ENCODE results near the gene MYO1H.

MYO1H gene

GRCh38 chr12:109448707-109449390, 101.1 kb downstream of the MYO1H start:
- DNase-seq = no peak

DNA sequence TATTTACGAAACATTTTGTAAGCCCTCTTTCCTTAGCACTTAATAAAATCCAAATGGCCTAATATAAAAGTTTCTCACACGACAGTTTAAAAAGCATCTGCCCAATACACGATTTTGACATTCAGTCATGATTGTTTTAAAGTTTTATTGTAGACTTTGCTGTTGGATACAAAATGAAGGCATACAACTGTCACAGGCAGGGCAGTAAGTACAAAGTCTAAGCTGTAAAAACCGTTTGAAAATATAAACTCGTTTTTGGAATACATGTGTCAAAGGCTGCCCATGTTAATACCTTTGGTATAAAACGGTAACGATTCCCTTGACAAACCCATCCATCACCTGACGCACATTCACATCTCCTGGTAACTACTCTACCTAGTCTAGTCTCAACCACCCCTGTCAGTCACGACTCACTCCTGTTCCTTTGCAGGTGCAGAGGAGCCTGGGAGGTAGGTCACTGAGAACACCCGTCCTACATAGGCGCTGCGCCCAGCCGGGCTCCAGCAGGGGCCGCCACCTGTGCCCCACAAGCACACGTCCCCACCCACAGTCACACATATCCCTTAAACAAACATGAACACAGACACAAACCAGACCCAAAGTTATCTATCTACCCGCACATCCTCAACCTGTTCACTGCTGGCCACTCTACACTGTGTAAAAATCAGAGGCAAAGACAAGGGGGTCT, 102.3 kb downstream of the MYO1H start:
- DNase-seq = no peak

DNA sequence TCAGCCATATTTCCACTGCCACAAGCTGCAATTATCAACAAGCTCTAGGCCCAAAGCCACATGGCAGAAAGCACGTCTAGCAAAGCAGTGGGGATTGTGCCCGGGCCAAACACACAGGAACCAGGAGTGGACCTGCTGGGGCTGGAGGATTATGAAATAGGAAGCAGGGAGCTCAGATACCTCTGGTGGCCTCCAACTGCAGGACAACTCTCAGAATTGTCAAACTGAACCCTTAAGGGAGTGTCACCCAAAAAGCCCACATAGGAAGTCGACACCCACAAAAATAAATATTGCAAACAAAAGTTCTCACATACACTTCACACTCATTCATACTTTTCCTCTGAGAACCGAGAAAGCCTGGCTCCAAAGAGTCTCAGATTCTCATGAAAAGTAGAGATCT, 103.3 kb downstream of the MYO1H start:
- no peak for DNase-seq

DNA sequence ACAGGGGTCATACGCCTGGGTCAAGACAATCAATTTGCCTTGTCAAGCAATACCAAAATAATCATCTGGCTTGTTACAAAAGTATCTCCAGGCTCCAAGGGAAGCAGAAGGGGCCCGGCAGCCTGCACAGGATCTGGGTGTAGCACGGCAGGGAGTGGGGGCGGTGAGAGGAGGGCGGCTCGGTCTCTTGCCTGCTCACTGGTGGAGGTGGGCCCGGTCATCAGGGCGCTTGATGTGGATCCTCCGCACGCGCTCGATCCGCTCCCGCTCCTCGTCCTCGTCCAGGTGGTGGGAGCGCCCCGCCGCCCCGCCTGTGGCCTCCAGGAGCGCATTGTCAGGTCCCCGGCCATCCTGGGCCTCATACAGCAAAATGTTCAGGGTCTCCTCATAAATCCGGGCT, 103.7 kb downstream of the MYO1H start:
- DNase-seq = no peak

GRCh38 chr12:109452489-109452888, 104.8 kb downstream of the MYO1H start:
- no peak for DNase-seq

GRCh38 chr12:109455706-109456105, 108.0 kb downstream of the MYO1H start:
- no peak for DNase-seq

DNA sequence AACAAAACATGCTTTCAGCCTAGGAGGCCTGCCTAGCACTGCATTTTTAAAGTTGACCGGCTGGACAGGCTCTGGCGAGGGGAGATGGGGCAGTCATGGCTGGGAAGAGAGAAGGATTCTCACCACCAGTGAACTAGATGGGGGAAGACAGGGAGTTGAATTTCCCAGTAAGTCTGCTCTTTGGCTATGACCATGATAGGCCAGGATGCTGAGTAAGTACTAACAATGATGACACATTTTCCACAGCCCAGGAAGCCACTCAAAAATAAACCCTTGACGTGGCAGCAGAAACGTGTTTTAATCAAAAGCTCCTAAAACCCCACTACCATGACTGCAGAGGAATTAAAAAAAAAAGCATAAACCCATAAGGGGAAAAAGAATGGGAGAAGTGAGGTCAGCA, 110.4 kb downstream of the MYO1H start:
- no peak for DNase-seq

DNA sequence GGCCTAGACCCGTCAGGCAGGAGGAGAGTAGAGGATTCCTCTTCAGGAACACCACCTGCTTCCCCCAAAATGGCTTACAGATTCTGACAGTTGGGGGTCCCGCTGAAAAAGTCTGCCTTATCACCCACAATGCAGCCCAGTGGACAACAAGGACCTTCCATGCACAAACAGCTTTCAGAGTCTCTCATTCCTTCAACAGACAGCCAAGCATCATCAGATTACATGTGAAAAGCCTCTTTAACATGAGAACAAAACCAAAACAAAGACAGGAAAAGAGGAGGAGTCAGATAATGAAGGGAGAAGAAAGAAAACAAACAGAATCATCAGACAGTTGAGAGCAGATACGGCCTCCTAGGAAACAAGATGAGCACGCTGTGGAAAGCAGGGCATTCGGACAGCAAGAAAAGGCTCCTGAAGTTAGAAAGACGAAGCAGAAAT, 111.1 kb downstream of the MYO1H start:
- DNase-seq = no peak

DNA sequence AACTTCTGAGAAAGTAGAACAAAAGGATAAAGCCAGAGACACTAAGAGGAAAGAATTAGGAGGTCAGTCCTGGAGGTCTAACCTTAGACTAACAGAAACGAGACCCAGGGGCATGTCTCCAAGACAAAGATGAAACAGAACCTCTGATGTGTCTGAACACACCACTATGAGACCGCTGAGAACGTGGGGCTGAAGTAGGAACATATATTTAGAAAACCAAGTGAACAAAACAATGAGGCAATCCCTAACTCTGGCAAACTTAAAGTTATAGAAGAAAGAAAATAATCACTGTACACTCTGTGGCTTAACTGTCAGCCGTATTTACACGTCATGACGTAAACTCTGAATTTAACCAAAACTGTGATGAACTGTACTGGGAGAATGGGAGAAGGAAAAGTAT, 111.5 kb downstream of the MYO1H start:
- DNase-seq = no peak

DNA sequence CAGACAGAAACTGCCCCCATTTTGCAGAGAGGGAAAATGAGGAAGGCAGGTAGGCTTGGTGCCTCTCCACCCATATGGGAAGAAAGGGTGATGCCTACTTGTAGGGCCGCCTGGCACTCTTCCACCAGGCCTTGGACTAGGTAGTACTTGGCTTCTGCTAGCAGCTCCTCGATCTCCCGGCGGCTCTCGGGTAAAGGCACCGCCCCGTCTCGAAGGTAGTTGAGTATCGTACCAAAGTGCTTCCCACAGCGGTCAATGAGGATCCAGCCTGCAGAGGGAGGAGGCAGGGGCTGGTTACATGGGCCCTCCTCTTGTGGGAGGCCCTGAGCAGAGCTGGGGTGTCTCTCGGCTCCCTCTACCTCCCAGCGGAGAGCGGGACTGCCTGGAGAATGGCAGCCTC, 112.8 kb downstream of the MYO1H start:
- DNase-seq = no peak

DNA sequence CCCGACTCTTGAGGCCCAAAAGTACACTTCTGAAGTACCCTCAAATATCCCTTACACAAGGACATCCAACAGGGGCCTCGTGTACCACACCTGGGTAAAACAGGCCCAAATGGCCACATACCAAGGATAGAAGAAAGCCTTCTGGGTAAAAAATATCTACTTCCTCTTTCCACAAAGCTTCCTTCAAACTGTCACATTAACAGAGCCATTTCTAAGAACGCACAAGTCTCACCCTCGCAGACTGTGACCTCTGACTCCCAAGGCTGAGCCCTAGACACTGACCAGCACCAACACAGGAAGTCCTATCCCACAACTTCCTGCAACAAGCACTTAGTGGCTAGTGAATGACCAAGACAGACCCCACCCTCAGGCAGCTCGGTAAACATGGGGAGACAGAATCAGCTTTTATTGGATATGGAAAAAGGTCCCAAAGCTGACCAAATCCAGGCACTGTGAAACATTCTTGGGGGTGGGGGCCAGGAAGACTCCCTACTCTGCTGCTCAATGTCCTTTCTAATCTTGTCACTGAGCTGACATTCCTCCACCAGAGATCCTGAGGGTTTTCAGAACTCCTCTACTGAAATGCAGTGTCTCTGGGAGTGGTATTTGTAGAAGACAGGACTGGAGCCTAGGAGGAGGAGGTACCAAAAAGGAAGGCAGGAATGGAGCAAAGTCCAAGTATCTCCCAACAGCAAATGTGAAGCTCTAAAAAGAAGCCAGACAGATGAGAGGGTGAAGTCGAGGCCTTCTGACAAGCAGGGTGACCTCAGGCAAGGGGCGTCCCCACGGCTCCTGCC, 113.5 kb downstream of the MYO1H start:
- no peak for DNase-seq

DNA sequence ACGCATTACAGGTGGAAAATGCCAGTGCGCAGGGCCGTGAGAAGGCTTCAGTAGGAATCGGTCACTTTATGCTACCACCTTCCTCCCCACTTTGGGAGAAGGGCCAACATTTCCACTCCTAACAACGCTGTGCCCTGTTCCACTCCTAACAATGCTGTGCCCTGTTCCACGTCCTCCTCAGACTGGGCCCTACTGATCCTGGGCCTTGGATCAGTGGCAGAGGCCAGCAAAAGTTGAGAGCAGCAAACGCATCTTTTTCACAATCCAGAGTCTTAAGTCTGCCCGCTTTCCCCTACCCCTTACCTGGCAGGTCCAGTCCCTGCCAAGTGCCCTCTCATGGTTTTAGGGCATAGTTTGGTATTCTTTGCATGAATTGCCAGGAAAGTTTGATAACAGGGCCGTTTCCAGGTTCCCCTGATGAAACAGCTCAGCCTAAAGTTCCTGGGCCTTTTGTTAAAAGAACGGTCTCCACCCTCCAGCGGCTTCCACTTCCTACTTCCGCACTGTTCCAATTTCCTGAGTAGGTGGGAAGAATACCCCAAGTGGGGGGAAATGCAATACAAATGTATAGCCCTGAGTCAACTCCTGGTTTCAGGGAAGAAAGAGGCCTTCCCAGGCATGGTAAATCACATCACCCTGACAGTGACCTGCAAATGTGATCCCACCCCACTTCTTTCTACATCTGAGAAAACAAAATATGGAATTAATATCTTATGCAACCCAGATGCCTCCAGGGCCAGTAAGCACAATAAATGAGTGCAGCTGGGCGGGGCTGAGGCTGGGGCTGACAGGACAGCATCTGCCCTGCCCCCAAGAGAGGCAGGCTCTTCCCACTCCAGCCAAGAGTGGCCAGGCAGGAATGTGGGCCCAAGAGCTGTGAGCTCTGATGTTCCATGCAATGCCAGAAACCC, 114.4 kb downstream of the MYO1H start:
- no peak for DNase-seq

GRCh38 chr12:109462868-109463692, 115.4 kb downstream of the MYO1H start:
- DNase-seq = no peak

GRCh38 chr12:109463756-109464155, 116.1 kb downstream of the MYO1H start:
- DNase-seq = no peak

DNA sequence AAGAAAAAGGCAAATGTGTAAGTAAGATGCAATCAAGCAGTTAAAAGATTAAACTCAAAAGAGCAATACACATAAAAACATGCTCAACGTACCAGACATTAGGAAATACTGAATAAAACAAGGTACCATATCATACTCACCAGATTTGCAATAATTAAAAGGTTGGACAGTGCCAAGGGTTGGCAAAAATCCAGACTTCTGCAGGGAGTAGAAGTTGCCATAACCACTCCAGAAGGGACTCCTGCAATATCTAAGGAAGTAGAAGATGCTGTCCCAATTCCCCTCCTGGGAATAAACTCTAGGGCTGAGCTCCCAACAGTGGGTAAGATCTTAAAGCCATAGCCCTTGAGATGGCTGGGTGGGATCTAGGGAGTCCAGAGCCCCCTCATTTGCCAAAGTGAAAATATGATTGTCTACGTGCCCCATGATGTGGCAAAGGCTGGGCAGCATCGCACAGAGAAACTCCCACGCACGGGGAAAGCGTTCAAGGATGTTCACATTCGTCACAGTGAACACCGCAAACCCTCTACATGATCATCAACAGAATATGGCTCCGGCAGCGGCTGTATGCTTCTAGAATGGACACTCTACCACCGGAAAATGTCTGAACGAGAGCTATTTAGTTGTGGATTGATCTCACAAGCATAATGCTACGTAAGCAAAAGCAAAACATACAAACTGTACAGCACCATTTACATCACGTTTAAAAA, 117.1 kb downstream of the MYO1H start:
- no peak for DNase-seq

DNA sequence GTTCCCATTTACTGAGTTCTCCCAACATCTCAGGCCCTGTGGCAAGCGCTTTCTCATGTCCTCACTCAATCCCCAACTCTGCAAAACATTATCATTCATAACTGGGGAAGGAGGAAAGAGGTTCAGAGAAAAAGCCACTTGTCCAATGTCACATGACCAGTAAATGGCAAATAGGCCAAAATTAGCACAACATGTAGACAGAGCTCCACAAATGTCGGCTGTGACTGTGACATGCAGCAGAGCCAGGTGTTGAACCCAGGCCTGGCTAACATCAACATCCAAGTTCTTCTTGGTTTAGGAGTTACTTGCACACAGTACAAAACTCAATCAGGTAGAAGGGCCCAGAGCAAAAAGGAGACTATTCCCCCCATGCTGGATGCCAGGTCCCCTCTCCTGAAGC, 118.6 kb downstream of the MYO1H start:
- DNase-seq = no peak

DNA sequence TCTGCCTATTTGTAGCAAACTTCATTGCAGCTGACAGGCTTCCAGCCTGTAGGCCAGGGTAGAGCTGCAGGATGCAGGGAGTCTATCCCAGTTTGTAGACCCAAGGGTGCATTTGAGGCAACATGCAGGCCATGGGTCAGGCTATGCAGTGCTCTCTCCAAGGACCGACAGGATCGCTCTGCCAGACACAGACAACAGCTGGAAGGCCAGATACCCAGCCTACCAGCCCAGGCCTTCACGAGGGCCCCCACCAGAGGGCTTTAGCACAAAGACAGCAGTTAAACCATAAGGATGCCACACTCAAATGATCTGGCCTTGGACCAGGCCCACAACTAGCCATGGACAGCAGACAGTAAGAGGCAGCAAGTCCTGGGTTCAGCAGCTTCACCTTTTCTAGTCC, 119.1 kb downstream of the MYO1H start:
- no peak for DNase-seq

GRCh38 chr12:109467978-109468676, 120.4 kb downstream of the MYO1H start:
- no peak for DNase-seq

DNA sequence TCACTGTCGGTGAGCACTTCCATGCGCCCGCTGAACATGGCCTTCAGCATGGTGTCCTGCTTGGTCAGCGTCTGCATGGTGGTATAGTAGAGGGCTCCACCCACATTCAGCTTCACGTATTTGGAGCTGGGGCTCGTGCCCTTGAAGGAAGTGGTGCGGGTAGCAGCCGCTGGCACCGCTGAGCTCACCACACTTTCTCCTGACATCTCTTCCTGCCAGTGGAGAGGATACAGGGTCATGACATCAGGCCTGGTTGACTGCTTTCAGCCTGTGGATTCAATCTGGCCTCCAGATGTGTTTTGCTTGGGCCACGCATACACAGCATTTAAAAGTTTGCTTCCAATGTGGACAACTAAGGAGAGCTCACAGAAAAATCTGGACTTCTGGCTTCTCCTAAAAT, 121.8 kb downstream of the MYO1H start:
- no peak for DNase-seq

- DNase-seq = no peak
Observed at GRCh38 chr12:109473006-109473405, 125.3 kb downstream of the MYO1H start.
